ENCODE data around the gene PIP4P1. TPM values are rescaled to one million over a fixed set of nuclear protein-coding genes. Genes with fewer than 3 reads are reported as not detected.

Gene PIP4P1
- 30.6 to 38.5 TPM (median 35.8 TPM) in 5 replicates for total RNA-seq (2022; extraction: Qiagen RNA extraction; ENCODE audit: low read depth)

DNA sequence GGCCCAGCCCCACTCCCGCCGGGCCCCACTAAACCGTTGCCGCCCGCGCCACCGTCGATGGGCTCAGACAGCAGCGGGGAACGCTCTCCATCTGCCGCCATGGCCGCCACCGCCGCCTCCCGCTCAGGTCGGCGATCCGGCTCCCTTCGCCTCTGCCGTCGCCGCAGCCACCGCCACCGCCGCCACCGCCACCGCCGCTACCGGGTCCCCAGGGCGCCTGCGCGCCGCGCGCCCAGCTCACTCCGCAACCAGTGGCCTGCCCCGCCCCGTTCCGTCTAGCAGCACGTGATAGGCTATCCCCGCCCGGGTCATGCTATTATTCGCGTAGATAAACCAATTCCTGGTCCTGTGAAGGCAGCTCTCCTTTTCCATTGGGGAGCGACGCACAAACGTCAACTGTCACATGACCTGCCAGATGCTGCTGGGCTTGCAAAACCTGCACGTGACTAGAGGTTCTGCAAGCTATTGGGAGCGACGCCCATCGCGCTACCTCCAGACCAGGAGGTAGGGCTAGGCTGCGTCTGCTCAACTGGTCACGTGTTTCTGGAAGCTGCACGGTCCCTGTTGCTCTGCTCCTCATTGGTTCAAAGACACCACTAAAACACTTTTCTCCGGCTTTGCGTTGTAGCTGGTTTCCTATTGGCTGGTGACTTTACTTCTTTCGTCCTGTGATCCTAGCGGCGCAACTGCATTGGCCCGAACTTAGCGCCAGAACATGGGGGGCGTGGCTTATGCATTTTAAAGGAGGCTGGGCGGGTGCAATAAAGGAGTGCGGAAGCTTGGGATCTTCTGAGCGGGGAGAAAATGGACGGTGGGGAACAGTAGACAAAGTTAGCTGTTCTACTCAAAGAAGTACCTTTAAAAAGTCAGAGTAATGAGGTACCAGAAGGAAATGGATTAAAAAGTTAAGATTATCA lies at the start of gene PIP4P1:
TSS of gene PIP4P1 (minus strand) at position 210 of the 917 bp plus-strand sequence. CDS start at position 101, 109 bp downstream.

DNA sequence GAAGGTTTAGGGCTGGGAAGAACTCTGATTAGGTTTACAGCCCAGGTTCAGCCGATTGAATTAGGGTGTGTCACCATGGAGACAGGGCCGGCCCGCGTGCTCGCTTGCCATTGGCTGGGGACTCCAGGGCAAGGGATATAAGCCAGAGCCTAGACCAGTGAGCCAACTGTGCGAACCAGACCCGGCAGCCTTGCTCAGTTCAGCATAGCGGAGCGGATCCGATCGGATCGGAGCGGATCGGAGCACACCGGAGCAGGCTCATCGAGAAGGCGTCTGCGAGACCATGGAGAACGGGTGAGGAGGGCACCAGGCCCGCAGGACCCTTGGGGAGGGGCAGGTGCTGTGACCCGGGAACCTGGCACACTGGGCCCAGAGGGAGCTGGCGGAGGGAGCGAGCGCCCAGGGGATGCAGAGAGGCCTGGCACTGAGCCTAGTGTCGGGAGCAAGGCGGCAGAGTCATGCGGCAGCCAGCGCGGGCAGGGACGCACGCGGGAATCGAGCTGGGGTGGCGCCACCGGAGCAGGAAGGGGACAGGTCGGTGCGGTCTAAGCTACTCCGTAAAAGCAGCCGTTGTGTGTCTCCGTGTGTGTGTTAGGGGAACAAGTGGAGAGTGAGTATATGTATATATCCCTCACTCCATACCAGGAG lies 8.1 kb upstream of the PIP4P1 start, which contains the start of gene PNP:
TSS of gene PNP (plus strand) at position 165 of the 648 bp plus-strand sequence. CDS start at position 284, 119 bp downstream.

DNA sequence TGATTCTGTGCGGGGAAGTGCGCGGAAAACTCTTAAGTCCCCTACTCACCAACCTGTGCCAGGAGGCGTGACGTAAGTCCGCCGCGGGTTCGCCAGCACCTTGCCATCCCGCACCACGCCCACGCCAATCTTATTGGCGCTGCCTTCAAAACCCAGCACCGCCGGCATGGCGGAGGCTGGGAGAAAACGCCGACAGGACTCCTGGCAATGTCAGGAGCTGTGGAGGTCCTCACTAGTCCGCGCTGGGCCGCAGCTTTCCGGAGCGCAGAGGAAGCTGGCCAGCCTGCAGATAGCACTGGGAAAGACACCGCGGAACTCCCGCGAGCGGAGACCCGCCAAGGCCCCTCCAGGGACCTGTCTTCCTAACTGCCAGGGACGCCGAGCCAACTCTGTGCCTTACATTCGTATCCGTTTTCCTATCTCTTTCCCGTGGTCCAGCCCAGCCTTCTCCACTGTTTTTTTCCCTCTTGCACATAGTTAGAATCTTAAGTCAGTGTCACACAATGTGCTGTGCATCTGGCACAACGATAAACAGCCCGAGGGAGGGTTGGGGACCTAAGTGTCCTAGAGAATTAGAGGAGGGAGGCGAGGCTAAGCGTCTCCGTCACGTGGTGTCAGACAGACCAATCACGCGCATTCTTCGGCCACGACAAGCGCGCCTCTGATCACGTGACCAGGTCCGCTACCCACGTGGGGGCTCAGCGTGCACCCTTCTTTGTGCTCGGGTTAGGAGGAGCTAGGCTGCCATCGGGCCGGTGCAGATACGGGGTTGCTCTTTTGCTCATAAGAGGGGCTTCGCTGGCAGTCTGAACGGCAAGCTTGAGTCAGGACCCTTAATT lies 6.5 kb downstream of the PIP4P1 start, which contains the start of the genes APEX1 and OSGEP:
TSS of gene APEX1 (plus strand) at position 711 of the 839 bp plus-strand sequence. CDS start 420 bp downstream, outside the sequence.
TSS of gene OSGEP (minus strand) at position 297 of the 839 bp plus-strand sequence. CDS start at position 168, 129 bp downstream.

DNA sequence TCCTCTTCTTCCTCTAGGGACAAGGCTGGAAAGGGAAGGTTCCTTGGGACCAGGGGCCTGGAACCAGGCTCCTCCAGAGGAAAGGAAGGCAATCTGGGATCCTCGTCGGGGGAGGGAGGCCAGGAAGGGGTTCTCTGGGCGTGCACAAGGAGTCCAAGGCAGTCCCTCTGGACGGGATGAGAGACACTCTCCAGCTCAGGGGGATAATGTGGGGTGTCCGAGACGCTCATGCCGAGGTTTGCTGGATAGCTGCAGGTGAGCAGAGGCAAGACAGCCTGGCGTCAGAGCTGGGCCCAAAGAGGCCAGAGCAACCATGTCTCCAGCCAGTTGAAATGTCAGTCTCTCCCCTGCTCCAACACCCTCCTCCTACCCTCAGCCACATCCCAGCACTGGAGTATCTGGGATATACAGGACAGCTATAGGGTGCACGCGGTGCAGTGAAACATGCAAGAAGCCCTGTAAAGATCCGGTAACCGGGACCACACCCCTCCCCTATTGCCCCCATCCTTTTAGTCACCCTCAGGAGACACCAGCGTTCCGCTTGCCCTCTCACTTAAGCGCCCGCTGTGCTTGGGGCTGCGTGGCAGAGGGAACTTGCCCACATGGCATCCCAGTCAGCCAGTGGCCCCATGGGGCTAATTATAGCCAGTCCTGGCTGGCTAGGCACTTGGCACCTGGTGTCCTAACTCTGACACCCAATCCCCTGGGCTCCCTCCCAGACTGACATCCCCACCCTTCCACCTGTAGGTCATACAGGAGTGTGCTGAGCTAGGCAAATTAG lies 25.5 kb downstream of the PIP4P1 start, which contains the start of gene KLHL33:
TSS of gene KLHL33 (minus strand) at position 585 of the 781 bp plus-strand sequence. CDS start at position 230, 355 bp downstream.

DNA sequence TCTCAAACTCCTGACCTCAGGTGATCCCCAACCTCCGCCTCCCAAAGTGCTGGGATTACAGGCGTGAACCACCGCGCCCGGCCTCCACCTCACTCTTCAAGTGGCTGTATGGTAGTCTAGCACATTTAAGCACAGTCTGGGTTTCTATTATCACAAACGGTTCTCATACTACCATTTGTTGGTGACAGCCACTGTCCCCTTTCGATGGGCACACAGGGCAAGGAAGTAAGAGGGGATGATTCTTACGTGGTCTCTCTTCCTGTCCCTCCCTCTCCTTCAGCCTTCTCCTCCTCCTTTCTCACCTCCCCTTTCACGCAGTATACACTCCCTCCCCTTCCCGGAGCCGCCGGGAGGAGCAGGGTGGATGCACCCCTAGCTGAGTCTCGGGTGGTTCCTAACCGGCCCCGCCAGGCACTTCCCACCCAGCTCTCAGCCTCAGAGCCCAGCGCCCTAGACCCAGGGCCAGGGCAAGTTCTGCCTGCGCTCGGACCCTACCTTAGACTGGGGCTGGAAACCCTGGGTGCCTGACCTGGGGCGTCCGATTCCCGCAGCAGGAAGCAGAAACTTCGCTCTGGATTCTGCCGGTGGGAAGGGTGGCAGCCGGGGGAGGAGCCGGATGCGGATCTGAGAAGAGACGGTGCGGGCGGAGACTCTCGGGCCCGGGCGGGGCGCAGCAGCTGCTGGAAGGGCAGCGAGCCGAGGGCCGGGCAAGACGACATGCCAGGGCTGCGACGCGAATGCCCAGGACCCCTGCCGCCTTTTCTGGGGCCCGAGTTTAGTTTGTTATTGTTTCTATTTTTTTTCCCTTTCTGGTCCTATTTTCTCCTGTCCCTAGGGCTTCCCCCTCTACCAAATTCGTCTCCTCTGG lies 48.1 kb downstream of the PIP4P1 start, which contains the start of gene TEP1:
TSS of gene TEP1 (minus strand) at position 626 of the 868 bp plus-strand sequence. CDS start 5,062 bp downstream, outside the sequence.

Other genes starting within 250 kb of the PIP4P1 start
- not detected in 5 replicates for gene OR11H6, start 237.7 kb downstream of the PIP4P1 start, total RNA-seq (2022; extraction: Qiagen RNA extraction; ENCODE audit: low read depth)
- gene OR11H7, start 232.5 kb downstream of the PIP4P1 start, total RNA-seq (2022; extraction: Qiagen RNA extraction; ENCODE audit: low read depth), result not detected in 5 replicates
- gene OR11H4, start 222.1 kb downstream of the PIP4P1 start, total RNA-seq (2022; extraction: Qiagen RNA extraction; ENCODE audit: low read depth), result not detected in 5 replicates
- gene TTC5, start 155.5 kb downstream of the PIP4P1 start, total RNA-seq (2022; extraction: Qiagen RNA extraction; ENCODE audit: low read depth), result 18.1 to 29.1 TPM (median 20.6 TPM) in 5 replicates
- 38.9 to 61.4 TPM (median 43.0 TPM) in 5 replicates for gene CCNB1IP1, start 128.2 kb downstream of the PIP4P1 start, total RNA-seq (2022; extraction: Qiagen RNA extraction; ENCODE audit: low read depth)
- 21.7 to 25.0 TPM (median 23.5 TPM) in 5 replicates for gene PARP2, start 117.8 kb downstream of the PIP4P1 start, total RNA-seq (2022; extraction: Qiagen RNA extraction; ENCODE audit: low read depth)
- gene TEP1, start 47.9 kb downstream of the PIP4P1 start, total RNA-seq (2022; extraction: Qiagen RNA extraction; ENCODE audit: low read depth), result 8.4 to 11.9 TPM (median 10.9 TPM) in 5 replicates
- 0.01 TPM in 1 of 5 replicates, not detected in the others for gene KLHL33, start 25.3 kb downstream of the PIP4P1 start, total RNA-seq (2022; extraction: Qiagen RNA extraction; ENCODE audit: low read depth)
- gene OSGEP, start 6.6 kb downstream of the PIP4P1 start, total RNA-seq (2022; extraction: Qiagen RNA extraction; ENCODE audit: low read depth), result 23.9 to 30.0 TPM (median 26.1 TPM) in 5 replicates
- 262 to 275 TPM (median 270 TPM) in 5 replicates for gene APEX1, start 6.2 kb downstream of the PIP4P1 start, total RNA-seq (2022; extraction: Qiagen RNA extraction; ENCODE audit: low read depth)
- 171 to 195 TPM (median 176 TPM) in 5 replicates for gene PNP, start 8.0 kb upstream of the PIP4P1 start, total RNA-seq (2022; extraction: Qiagen RNA extraction; ENCODE audit: low read depth)
- 0.19 to 0.30 TPM (median 0.26 TPM) in 4 of 5 replicates, not detected in the other for gene RNASE10, start 44.1 kb upstream of the PIP4P1 start, total RNA-seq (2022; extraction: Qiagen RNA extraction; ENCODE audit: low read depth)
- gene RNASE9, start 99.6 kb upstream of the PIP4P1 start, total RNA-seq (2022; extraction: Qiagen RNA extraction; ENCODE audit: low read depth), result not detected in 5 replicates
- gene RNASE11, start 126.6 kb upstream of the PIP4P1 start, total RNA-seq (2022; extraction: Qiagen RNA extraction; ENCODE audit: low read depth), result not detected in 5 replicates
- gene RNASE12, start 129.9 kb upstream of the PIP4P1 start, total RNA-seq (2022; extraction: Qiagen RNA extraction; ENCODE audit: low read depth), result not detected in 5 replicates
- not detected in 5 replicates for gene OR6S1, start 180.3 kb upstream of the PIP4P1 start, total RNA-seq (2022; extraction: Qiagen RNA extraction; ENCODE audit: low read depth)
- 5.4 to 9.5 TPM (median 7.2 TPM) in 5 replicates for gene RNASE4, start 223.1 kb upstream of the PIP4P1 start, total RNA-seq (2022; extraction: Qiagen RNA extraction; ENCODE audit: low read depth)
- 7.5 to 12.2 TPM (median 10.6 TPM) in 5 replicates for gene ANG, start 227.3 kb upstream of the PIP4P1 start, total RNA-seq (2022; extraction: Qiagen RNA extraction; ENCODE audit: low read depth)